ENCODE results near the gene ANKRD40. TPM values are rescaled to one million over a fixed set of nuclear protein-coding genes. Genes with fewer than 3 reads are reported as not detected.

Gene ANKRD40
- total and polyA plus RNA-seq, 2 donors (not counting 3 experiments of a cell fraction or from before 2014, with no cell fraction given), result 24.5 to 56.0 TPM

GRCh38 chr17:50682938-50683337, 24.8 kb downstream of the ANKRD40 start:
- no peak overlapping the region for H3K27ac ChIP-seq (ENCODE audit: insufficient read depth, low read depth, low read length)
- dilution Hi-C loops (cut with MboI; ENCODE audit: extremely low pct_ligation_motif_present, low sequenced_read_pairs), result no loop called here
- CTCF ChIA-PET, result interaction anchor here (2.4 to 7.9 kb wide), 5 partner anchors 12 to 132 kb away, joined by 7 to 105 read pairs (median 17); no protein-coding TSS in a partner anchor
- H3K4me2 ChIP-seq (ENCODE audit: insufficient read depth, low read length), result no peak overlapping the region
- H3K79me2 ChIP-seq (ENCODE audit: control insufficient read depth, insufficient read depth, low read length), result no peaks in the 10 kb centered on the region
- no peak overlapping the region for H2AFZ ChIP-seq (ENCODE audit: low read depth, low read length)
- no peaks in the 10 kb centered on the region for H3K27me3 ChIP-seq (ENCODE audit: control insufficient read depth in 2 of 2, insufficient read depth in 2 of 2, low read length in 2 of 2)
- FAIRE-seq, result no peak
- H3K36me3 ChIP-seq (ENCODE audit: control insufficient read depth in 2 of 2, extremely low read depth in 1 of 2, insufficient read depth in 2 of 2, low read length in 2 of 2), result no peaks in the 10 kb centered on the region
- intact Hi-C loops (cut with micrococcal nuclease), result no loop called here
- no peak for TF ChIP-seq CTCF (IDR thresholded peaks at IDR 0.05; ENCODE audit: extremely low read depth in 1 of 2, insufficient read depth in 1 of 2, low read depth in 1 of 2, low read length in 2 of 2)
- TF ChIP-seq MYC (IDR thresholded peaks at IDR 0.05; ENCODE audit: low read depth, low read length), result no peak
- TF ChIP-seq GATA2 (IDR thresholded peaks at IDR 0.05; ENCODE audit: insufficient read depth, insufficient read length, low read depth, low read length), result no peak
- no peak for TF ChIP-seq FOS (IDR thresholded peaks at IDR 0.05; ENCODE audit: borderline replicate concordance, insufficient read depth, low read length)
- no peak for TF ChIP-seq POLR2A (IDR thresholded peaks at IDR 0.05; ENCODE audit: low read depth, low read length)
- no TSS peak for BruUV-seq (replicated peaks)
- H3K9me1 ChIP-seq (replicated peaks; ENCODE audit: control insufficient read depth, extremely low read depth, insufficient read depth, low read length), result no peaks in the 10 kb centered on the region
- no peaks in the 10 kb centered on the region for H4K20me1 ChIP-seq (replicated peaks; ENCODE audit: control insufficient read depth, extremely low read depth, insufficient read depth, low read length)
- POLR2A ChIA-PET, result no interaction called here
- peaks cover 3% of the 10 kb centered on the region for H3K4me1 ChIP-seq (ENCODE audit: control insufficient read depth, extremely low read depth, insufficient read depth, low read length)
- no peak overlapping the region for H3K4me3 ChIP-seq (replicated peaks in 1 of 3; ENCODE audit: insufficient read depth in 1 of 3, low read depth in 1 of 3, low read length in 3 of 3)
- no peak overlapping the region for H3K9ac ChIP-seq (replicated peaks; ENCODE audit: extremely low read depth, insufficient read depth, low read length)
- H3K9me3 ChIP-seq (replicated peaks; ENCODE audit: control insufficient read depth, insufficient read depth, low read length), result no peaks in the 10 kb centered on the region
- DNase-seq (ENCODE audit: low read depth, low spot score), result no peak

- CTCF ChIA-PET, result interaction anchor here (1.5 to 7.9 kb wide), 6 partner anchors 13 to 133 kb away, joined by 5 to 105 read pairs (median 16); no protein-coding TSS in a partner anchor
- Histone ChIP-seq H3K4me1 (ENCODE audit: control insufficient read depth, extremely low read depth, insufficient read depth, low read length) (peaks cover 3% of the 10 kb centered on the region), H3K9me3 (replicated peaks; ENCODE audit: control insufficient read depth, insufficient read depth, low read length) (no peaks in the 10 kb centered on the region), H3K9me1 (replicated peaks; ENCODE audit: control insufficient read depth, extremely low read depth, insufficient read depth, low read length) (no peaks in the 10 kb centered on the region), H3K4me3 (replicated peaks in 1 of 3; ENCODE audit: insufficient read depth in 1 of 3, low read depth in 1 of 3, low read length in 3 of 3) (no peak overlapping the region), H3K9ac (replicated peaks; ENCODE audit: extremely low read depth, insufficient read depth, low read length) (no peak overlapping the region), H2AFZ (ENCODE audit: low read depth, low read length) (no peak overlapping the region), H3K79me2 (ENCODE audit: control insufficient read depth, insufficient read depth, low read length) (no peaks in the 10 kb centered on the region), H4K20me1 (replicated peaks; ENCODE audit: control insufficient read depth, extremely low read depth, insufficient read depth, low read length) (no peaks in the 10 kb centered on the region), H3K27ac (ENCODE audit: insufficient read depth, low read depth, low read length) (no peak overlapping the region), H3K27me3 (ENCODE audit: control insufficient read depth in 2 of 2, insufficient read depth in 2 of 2, low read length in 2 of 2) (no peaks in the 10 kb centered on the region), H3K4me2 (ENCODE audit: insufficient read depth, low read length) (no peak overlapping the region), H3K36me3 (ENCODE audit: control insufficient read depth in 2 of 2, extremely low read depth in 1 of 2, insufficient read depth in 2 of 2, low read length in 2 of 2) (no peaks in the 10 kb centered on the region)
- dilution Hi-C loops (cut with MboI; ENCODE audit: extremely low pct_ligation_motif_present, low sequenced_read_pairs), result no loop called here
- TF ChIP-seq POLR2AphosphoS5 (IDR thresholded peaks at IDR 0.05; ENCODE audit: insufficient read depth, low read depth, low read length), result no peak
- no peak for TF ChIP-seq GATA2 (IDR thresholded peaks at IDR 0.05; ENCODE audit: insufficient read depth, insufficient read length, low read depth, low read length)
- no peak for TF ChIP-seq JUN (IDR thresholded peaks at IDR 0.05; ENCODE audit: borderline replicate concordance, insufficient read depth, insufficient read length, low read depth)
- no peak for TF ChIP-seq CTCF (IDR thresholded peaks at IDR 0.05; ENCODE audit: extremely low read depth in 1 of 2, insufficient read depth in 1 of 2, low read depth in 1 of 2, low read length in 2 of 2)
- TF ChIP-seq MYC (IDR thresholded peaks at IDR 0.05; ENCODE audit: low read depth, low read length), result no peak
- no peak for TF ChIP-seq POLR2A (IDR thresholded peaks at IDR 0.05; ENCODE audit: low read depth, low read length)
- no peak for TF ChIP-seq MAX (IDR thresholded peaks at IDR 0.05; ENCODE audit: insufficient read depth, insufficient read length)
- TF ChIP-seq FOS (IDR thresholded peaks at IDR 0.05; ENCODE audit: borderline replicate concordance, insufficient read depth, low read length), result no peak
- TF ChIP-seq EZH2 (IDR thresholded peaks at IDR 0.05; ENCODE audit: borderline replicate concordance, low read depth, low read length, severe bottlenecking), result no peak
- intact Hi-C loops (cut with micrococcal nuclease), result no loop called here
- POLR2A ChIA-PET, result no interaction called here
- BruUV-seq (replicated peaks), result no TSS peak
- FAIRE-seq (no peak), DNase-seq (ENCODE audit: low read depth, low spot score) (no peak)
Observed at GRCh38 chr17:50682441-50682840, 25.3 kb downstream of the ANKRD40 start.
